Measurements from ENCODE around the gene AGXT.

The AGXT gene

GRCh38 chr2:240896871-240897692, 28.5 kb downstream of the AGXT start:
- DNase-seq (ENCODE audit: low read depth in 3 of 3, low spot score in 1 of 3): no peak

DNA sequence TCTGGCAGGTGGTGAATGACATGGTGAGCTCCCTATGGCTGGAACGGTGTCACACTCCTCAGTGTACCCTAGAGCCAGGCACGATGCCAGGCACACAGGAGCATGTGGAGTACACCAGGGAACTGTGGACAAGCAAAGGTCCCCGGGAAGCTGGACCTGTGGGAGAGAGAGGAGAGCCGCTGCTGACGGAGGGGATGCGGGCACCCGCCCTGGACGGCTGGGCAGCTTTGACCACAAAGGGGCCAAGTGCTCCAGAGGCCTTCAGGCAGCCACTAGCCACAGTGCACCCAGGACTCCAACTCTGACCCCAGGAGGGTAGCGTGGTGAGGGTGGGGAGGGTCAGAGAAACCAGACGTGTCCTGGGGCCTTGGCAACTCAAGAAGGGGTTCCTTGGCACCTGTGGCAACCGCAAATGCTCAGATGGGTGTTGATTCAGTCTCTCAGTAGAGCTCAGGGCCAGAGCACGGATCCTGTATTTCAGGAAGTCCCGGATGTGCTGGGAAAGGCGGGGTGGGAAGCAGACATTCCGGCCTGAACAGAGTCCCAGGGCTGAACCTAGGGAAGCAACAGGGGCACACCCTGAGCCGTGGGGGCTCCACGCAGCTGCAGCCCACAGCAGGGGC, 29.6 kb downstream of the AGXT start:
- no peak for DNase-seq (ENCODE audit: low read depth in 3 of 3, low spot score in 1 of 3)

DNA sequence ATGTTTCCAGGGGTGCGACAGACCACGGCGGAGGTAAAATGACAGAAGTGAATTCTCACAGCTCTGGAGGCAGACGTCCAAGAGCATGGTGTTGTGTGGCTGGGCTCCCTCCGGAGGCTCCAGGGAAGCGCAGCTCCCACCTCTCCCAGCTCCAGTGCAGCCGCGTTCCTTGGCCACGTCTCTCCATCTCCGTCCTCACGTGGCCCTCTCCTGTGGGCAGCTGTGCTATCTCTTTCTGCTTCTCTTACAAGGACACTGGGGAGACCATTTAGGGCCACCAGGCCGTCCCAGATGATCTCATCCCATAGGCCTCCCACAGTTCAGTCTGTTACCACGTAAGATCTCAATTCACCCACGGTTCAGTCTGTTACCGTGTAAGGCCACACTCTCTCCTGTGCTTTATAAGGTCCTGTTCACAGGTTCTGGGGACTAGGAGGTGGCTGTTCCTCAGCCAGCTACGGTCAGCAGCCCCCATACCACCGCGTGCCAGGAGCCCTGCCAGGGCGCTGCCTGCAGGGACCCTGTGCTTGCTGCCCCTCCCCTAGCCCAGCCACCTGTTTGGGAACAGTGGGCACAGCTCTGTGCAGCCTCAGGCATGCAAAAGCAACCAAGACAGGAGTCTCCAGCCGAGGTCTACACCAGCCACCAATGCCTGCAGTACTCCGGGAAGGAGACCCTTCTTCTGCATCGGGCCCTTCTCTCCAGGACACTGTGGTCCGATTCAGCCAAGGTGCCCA, 30.3 kb downstream of the AGXT start:
- no peak for DNase-seq (ENCODE audit: low read depth in 3 of 3, low spot score in 1 of 3)

GRCh38 chr2:240899468-240899865, 30.8 kb downstream of the AGXT start:
- DNase-seq (ENCODE audit: low read depth in 3 of 3, low spot score in 1 of 3): no peak

DNA sequence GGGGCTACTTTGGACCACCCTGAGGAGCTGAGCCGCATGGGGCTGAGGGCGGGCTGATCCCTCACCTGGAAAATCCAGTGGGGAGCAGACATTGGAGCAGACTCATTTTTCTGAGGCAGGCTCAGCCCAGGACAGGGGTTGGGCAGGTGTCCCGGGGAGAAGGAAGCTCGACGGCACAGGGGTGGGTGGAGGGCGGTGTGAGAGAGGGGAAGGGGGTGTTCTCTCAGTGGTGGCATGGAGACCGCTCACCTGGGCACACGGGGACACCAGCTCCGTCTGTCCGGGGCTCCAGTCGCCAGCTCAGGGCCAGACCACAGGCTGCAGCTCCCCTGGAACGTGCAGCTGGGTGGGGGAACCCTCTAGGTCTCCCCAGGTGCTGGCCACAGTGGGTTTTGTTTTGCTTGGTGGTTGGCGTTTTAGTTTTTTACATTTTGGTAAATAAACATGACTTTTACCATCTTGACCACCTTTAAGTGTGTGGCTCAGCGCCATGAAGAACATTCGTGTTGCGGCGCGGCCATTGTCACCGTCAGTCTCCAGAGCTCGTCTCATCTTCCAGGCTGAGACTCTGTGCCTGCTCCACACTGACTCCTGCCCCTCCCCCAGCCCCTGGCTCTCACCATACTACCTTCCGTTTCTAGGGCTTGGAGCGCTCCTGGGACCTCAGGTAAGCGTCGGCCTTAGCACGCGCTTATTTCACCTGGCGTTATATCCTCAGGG, 31.7 kb downstream of the AGXT start:
- no peak for DNase-seq (ENCODE audit: low read depth in 3 of 3, low spot score in 1 of 3)

DNA sequence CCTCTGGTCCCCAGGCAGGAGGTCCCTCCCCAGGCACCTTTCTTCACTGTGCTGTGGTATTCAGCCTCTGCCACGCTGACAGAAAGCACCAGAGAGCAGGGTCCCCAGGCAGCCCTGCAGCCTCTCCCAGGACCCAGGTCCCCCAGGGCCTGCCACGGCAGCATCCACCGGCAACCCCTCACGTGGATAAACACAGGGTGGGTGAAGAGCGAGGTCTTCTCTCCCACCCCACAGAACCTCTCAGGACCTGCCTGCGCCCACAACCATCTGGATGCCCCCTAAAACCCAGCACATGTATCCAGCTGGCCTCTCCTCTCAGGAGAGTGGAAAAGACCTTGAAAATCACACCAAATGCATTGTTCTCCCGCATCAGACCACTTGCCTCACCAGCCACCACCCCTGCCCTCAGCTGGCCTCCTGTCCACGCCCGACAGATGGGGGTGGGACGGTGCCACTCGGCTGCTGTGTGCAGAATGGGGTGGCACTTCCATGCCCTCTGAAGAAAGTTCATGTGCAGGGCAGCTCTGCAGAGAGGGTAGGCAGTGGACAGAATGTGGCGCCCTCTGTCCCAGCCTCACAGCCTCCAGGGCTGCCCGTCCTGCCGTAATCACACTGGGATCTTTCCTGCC, 33.5 kb downstream of the AGXT start:
- no peak for DNase-seq (ENCODE audit: low read depth in 3 of 3, low spot score in 1 of 3)

- no peak for DNase-seq (ENCODE audit: low read depth in 3 of 3, low spot score in 1 of 3)
Measured at GRCh38 chr2:240902615-240903041, 34.0 kb downstream of the AGXT start.

DNA sequence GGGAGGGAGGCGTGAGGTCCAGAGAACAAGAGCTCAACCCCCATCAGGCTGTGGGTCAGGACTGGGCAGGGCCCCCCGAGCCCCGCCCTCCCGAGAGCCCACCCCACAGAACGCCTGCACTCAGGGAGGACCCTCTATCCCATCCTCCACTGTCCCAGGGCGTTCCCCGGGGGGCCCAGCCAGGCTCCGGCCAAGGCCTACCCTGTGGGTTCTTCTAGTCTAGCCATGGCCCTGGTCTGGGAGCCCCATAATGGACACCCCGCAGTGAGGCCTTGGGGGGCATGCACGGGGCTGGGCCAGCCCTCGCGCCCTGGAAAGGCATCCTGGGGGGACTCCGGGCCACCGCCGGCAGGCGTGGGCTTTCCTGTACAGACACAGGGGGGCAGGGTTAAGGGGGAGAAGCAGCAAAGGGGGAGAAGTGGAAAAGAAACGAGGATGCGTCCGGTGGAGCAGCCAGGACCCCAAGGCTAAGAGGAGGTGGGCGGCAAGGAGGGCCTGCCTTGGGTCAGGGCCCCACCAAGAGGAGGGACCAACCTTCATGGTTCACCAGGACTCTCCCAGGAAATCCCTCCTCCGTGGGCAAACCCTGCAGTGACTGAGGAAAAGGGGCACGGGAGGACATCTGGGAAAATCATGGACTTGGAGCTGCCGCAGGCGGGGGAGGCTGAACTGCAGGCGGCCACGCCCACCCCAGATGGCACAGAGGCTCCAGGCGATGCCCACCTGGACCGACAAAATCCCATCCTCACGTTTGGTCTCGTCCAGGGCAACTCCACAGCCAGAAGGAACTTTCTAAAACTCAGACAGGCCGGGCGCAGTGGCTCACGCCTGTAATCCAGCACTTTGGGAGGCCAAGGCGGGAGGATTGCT, 34.8 kb downstream of the AGXT start:
- no peak for DNase-seq (ENCODE audit: low read depth in 3 of 3, low spot score in 1 of 3)

DNA sequence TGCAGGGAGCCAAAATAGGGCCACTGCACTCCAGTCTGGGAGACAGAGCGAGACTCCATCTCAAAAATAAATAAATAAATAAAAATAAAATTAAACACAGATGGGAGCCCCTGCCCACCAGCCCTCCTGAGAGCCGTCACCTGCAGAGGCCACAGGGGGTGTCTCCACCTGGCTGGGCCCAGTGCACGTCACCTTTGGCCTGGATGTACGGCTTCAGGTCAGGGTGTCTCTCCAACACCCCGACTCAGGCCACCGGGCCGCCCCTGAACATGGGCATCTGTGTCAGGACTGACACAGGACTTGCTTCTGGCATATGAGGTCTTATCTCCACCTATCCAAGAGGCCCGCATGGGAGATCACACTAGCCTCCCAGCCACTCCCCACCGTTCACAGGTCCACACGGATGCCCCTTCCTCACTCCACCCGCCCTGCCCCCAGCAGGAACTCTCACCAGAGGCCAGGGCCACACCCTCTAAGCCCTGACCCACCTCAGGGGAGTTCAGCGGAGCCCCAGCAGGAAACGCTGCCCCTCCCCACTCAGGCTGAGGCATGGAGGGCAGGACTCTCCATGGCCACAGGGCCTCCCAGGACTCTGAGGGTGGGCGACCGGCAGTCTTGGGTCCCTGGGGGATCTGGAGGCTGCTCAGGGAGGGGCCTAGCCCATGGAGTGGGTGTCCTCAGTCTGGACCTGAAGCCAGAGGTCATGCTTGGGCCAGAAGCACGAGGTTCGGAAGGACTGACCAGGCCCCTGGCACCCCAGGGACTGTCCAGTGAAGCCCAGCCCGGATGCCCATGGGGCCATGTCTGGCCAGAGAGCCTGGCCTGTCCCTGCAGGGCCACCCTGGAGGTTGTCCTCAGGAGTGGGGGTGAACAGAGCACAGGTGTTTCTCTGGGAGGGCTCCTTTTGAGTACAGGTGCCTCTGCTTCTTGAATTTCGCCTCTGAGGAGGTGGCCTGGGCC, 35.9 kb downstream of the AGXT start:
- no peak for DNase-seq (ENCODE audit: low read depth in 3 of 3, low spot score in 1 of 3)

DNA sequence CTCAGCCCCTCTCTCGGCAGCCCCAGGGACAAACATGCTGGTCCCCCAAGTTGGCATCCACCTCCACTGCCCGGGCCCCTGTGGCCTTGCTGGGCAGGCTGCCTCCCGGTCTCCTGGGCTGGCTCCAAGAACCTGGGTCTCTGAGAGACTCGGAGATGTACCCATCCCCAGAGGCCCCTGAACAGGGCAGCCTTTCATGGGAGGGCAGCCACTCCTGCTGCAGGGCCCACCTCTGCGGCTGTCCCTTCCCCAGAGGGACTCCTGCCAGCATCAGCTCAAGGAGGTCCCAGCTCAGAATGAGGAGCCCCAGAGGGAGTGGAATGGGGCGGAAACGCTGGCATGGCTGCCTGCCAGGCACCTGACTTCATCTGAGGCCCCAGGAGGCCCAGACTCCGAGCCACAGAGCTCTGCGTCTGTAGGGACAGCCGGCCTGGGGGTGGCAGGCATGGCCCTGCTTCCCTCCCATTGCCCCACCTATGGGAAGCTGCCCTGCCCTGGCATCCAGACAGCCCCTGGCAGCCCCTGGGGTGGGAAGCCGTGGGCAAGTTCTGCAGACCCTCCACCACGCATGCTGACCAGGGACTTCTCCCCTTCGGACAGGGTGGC, 36.7 kb downstream of the AGXT start:
- no peak for DNase-seq (ENCODE audit: low read depth in 3 of 3, low spot score in 1 of 3)

DNA sequence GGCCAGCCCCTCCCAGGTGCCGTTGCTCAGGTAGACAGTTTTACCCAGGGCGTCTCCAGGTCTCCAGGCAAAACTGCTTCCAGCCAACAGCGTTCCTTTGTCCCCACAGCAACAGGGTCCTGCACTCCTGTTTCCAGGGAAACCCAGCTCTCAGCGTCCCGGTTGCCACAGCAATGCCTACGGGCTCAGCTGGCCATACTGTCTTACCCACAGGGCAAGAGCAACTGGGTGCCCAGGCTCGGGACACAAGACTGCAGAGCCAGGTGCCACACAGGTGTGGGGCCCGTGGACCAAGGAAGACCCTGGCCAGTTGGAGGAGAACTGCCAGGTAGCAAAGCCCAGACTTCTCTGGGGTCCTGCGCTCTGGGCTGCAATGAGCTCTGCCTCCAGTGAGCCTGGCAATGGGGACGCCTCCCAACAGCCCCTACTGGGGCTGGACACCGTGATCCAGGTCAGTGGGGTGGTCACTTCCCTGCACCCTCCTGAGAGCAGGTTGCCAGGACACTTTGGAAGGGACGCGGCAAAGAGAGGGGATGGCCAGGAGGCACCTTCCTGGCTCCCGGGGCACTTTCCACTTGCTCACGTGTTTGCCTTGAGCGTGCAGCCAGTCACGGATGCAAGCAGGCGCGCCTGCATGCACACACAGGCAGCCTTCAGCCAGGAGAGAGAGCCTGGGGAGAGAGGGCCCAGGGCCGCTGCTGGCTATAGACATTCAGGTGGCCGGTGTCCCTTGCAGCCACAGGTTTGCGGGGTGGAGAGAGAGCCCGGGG, 37.7 kb downstream of the AGXT start, which contains the start of gene CROCC2:
TSS of gene CROCC2 (plus strand) at position 196 of the 770 bp plus-strand sequence. CDS start at position 374, 178 bp downstream.
- no peak for DNase-seq (ENCODE audit: low read depth in 3 of 3, low spot score in 1 of 3)

DNA sequence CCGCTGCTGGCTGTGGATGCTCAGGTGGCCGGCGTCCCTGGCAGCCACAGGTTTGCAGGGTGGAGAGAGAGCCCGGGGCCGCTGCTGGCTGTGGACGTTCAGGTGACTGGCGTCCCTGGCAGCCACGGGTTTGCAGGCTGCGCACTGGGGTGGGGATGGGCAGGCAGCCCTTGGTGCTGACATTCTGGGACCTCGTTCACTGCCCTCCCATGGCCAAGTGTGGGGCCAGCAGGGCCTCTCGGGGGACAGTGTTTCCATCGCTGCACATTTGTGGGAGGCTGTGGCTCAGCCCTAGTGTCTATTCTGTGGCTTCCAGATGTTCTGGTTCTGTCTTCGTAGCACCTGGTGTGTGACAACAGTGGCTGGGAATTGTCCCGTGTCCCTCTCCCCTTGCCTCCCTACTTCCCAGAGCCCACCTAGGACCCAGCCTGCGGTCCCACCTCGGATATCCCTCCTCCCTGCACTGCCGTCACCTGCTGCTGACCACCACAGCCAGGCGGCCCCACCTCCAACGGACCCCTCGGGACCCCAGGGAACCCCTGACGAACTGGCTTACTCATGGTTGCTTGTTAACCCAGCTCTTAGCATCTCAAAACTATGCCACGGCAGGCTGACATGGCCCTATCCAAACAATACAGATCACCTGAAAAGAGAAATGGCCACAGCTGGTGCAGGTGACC, 38.4 kb downstream of the AGXT start:
- DNase-seq (ENCODE audit: low read depth in 3 of 3, low spot score in 1 of 3): no peak

DNA sequence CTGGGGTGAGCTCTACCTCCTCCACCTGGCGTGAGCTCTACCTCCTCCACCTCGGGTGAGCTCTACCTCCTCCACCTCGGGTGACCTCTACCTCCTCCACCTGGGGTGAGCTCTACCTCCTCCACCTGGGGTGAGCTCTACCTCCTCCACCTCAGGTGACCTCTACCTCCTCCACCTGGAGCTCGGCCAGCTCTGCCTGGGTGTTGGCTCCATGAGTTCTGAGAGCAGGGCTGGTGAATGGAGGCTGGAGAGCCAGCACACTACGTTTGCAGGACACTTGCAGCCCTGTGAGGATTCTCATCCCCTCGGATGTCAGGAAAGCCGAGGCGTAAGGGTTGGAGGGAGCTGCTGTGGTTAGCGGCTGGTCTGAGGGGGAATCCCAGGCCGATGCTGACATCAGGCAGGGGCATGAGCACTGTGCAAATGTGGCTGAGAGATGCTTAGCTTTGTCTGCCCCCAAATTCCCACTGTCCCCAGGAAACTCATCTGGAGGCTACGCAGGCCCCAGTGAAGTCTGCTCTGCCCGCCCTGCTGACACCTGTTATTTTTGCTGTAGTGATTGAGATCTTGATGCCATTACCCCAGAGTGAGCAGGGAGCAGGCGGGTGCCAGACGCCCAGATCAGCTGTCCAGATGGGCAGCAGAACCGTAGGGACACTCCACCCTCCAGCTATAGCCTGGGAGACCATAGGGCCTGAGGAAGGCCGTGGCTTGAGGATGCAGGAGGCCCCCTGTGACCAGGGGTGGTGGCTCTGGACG, 40.8 kb downstream of the AGXT start:
- DNase-seq (ENCODE audit: low read depth in 3 of 3, low spot score in 1 of 3): no peak

DNA sequence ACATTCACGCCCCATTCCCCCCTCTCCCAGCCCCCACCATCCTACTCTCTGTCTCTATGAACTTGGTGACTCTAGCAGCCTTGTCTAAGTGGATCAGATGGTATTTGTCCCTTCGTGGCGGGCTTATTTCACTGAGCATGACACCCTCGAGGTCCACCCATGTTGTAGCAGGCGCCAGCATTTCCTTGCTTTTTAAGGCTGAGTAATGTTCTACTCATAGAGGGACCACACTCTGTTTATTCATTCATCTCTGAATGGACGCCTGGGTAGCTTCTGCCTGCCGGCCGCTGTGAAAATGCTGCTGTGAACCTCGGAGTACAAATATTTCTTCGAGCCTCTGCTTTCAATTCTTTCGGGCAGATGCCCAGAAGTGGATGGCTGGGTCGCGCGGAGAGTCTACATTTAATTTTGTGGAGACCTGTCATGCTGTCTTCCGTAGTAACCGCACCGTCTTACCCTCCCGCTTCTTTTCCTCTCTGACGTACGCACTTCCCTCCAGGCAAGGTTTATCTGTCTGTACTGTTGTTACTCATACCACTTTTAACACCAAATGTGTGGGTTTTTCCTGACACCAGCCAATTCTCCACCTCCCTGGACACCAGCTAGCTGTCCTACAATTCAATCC, 43.1 kb downstream of the AGXT start:
- DNase-seq (ENCODE audit: low read depth in 3 of 3, low spot score in 1 of 3): no peak

GRCh38 chr2:240912878-240913809, 44.5 kb downstream of the AGXT start:
- DNase-seq (ENCODE audit: low read depth in 3 of 3, low spot score in 1 of 3): no peak

Measured in stimulated activated CD4-positive, alpha-beta T cell treated with anti-CD3 and anti-CD28 coated beads, TNF-alpha, amount 100 ng/mL, for 1 hour (primary cell).